Measurements from ENCODE around the gene CMTR1. TPM values are rescaled to one million over a fixed set of nuclear protein-coding genes. Genes with fewer than 3 reads are reported as not detected.
A peak's percentile ranks its signal among the peaks of the same experiment; 100 is the strongest.

CMTR1 gene
- total and polyA plus RNA-seq, 2 of the 13 experiments (the other 11 are each of a cell fraction or from before 2014, with no cell fraction given): 19.7 to 55.2 TPM

- Histone ChIP-seq H3K36me3 (replicated peaks in 1 of 2; ENCODE audit: control insufficient read depth in 1 of 2, insufficient read depth in 2 of 2, low read length in 2 of 2) (0 out of 5 replicates have a peak, but pooled peaks cover 0 to 2% of the 10 kb centered on the region in 2 experiments), H4K20me1 (ENCODE audit: insufficient read depth, low read length) (no peaks in the 10 kb centered on the region), H3K9me3 (ENCODE audit: low read length) (no peaks in the 10 kb centered on the region), H3K27ac (ENCODE audit: extremely low read length, insufficient read depth, low read length) (no peak overlapping the region), H3K4me3 (replicated peaks in 1 of 3; ENCODE audit: insufficient read depth in 1 of 3, low read depth in 2 of 3, low read length in 3 of 3) (no peak overlapping the region), H3K79me2 (ENCODE audit: insufficient read depth, low read length) (no peaks in the 10 kb centered on the region), H3K27me3 (ENCODE audit: control insufficient read depth in 1 of 2, insufficient read depth in 2 of 2, low read length in 2 of 2) (no peaks in the 10 kb centered on the region), H3K4me2 (ENCODE audit: low read depth, low read length) (no peak overlapping the region), H3K9ac (ENCODE audit: insufficient read depth, low read depth, low read length) (no peak overlapping the region), H2AFZ (ENCODE audit: low read length) (no peak overlapping the region), H3K4me1 (ENCODE audit: insufficient read depth, low read length) (peaks cover 11% of the 10 kb centered on the region)
- FAIRE-seq (no peak), ATAC-seq (peak; percentile 3; the same call in 2 of the 3 replicates), DNase-seq (ENCODE audit: low spot score) (no peak)
- intact Hi-C loops (cut with micrococcal nuclease; ENCODE audit: unreplicated experiment): loop anchor here (5.0 kb wide), 1 partner anchor 563 kb away; no protein-coding TSS in a partner anchor
- BruUV-seq (replicated peaks): no TSS peak
- CTCF ChIA-PET (ENCODE audit: low intra/inter-chr PET ratio, low total read pairs): interaction anchor here (0.7 to 1.5 kb wide), 2 partner anchors 76 to 109 kb away, joined by 3 to 4 read pairs; no protein-coding TSS in a partner anchor
- POLR2A ChIA-PET: interaction anchor here (0.7 to 1.3 kb wide), 2 partner anchors 10 to 23 kb away, joined by 3 to 5 read pairs; no protein-coding TSS in a partner anchor
- TF ChIP-seq ZNF687 (CRISPR knock-in tag; IDR thresholded peaks at IDR 0.05) (peak; percentile 2; the same call in 1 of the 2 replicates), TCF7 (IDR thresholded peaks at IDR 0.05; ENCODE audit: low read depth) (no peak)
- WGBS (ENCODE audit: low lambda C conversion rate): 80% methylated on average over 8 of the region's 9 CpGs
- in situ Hi-C loops (cut with HindIII; ENCODE audit: extremely low pct_ligation_motif_present, low pct_unique_long_range_greater_than_20kb): no loop called here
These were observed 57.6 kb downstream of the CMTR1 start for GRCh38 chr6:37490536-37491170.

Data from HepG2 (cell line).